Activated CD8-positive, alpha-beta memory T cell treated with anti-CD3 and anti-CD28 coated beads, Interleukin-2, amount 50 U/mL, for 24 hours (primary cell): ENCODE data around the gene DPF3.

Source experiments
- DNase-seq: peaks from one replicate; pipeline ENCODE4 v3.0.0-alpha.2; 2020; ENCODE audit errors: extremely low read depth

The DPF3 gene

DNA sequence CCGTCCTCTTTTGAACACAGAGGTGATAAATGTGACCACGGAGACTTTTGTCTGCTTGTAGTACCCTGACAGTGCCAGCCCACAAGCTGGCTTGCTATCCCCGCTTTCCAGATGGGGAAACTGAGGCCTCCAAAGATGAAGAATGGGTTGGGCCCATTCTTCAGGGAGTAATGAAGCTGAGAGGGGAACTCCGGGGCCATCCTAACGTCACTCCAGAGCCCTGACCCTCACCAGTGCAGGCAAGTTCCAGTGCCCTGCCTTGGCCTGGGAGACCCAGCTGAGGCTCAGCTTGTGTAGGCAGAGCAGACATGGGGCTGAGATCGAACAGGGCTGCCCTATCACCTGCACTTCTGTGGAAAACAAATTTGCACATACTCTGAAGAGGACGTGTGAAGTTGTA is 277.1 kb downstream of the DPF3 start:
- DNase-seq = no peak

DNA sequence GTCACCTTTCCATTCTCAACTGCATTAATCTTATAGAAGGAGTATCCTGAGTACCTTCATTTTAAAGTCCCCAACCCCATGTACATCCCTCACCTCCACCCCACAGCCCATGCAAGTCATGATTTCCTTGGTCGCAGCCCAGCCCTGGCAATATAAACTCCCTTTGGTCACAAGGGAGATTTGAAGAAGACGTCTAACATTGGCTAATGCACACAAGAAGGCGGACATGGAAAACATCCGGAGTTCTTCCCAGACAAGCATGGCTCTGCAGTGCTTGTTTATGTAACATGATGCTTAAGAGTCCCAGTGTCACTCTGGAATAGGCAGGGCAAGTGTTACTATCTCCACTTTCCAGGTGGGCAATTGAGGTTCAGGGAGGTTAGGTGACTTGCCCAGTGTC is 277.6 kb downstream of the DPF3 start:
- no peak for DNase-seq

DNA sequence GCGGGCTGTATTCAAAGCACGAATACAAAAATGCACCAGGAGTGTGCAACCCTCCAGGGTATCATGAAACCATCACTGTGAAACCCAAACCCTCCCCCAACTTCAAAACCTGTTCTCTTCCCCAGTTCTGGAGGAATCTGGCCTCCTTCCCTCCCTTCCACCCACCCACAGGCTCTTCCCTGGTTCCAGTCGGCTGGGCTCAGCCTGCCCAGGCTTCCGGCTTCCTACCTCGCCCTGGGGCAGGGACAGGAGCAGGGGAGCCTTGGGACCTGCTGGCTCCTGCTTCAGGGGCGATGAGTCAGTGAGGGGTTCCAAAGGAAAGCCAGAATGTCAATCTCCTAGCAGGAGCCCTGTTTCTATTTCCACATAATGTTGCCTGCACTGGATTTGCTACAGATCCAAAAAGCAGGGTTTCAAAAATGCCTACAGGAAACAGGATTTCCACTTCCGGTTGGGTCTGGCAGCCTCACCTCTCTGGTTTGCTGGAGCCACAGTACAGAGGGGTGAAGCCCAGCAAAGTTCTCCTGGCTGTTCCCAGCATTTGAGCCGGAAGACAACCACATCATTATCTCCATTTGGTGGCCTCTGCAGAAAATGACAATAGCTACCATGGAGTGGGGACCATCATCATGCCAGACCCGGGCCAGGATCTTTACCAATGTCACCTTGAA is 278.3 kb downstream of the DPF3 start:
- DNase-seq = no peak

GRCh38 chr14:72614891-72615415 is 278.9 kb downstream of the DPF3 start:
- DNase-seq = no peak

GRCh38 chr14:72614365-72614764 is 279.5 kb downstream of the DPF3 start:
- no peak for DNase-seq

- no peak for DNase-seq
Measured at GRCh38 chr14:72613975-72614319, 280.0 kb downstream of the DPF3 start.

- no peak for DNase-seq
Measured at GRCh38 chr14:72613231-72613974, 280.5 kb downstream of the DPF3 start.

GRCh38 chr14:72612041-72612440 is 281.9 kb downstream of the DPF3 start:
- DNase-seq = no peak

DNA sequence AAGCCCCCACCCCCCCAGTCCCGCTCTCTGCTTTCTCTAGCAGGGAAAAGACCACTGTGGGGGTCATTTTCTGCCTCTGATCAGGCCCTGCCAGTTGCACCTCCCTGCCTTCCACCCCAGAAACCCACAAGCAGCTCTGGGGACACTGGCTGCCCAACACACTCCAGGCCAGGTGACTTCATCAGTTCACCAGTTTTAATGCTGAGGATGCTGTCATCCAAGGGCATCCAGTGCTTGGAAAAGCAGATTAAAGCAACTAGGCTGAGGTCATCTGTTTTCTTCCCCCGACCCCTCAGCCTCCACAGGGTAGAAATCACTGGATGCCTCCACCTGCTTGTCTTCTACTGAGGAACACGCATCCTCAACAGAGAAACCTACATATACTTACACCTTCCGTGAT is 282.4 kb downstream of the DPF3 start:
- DNase-seq = no peak

GRCh38 chr14:72610831-72611200 is 283.1 kb downstream of the DPF3 start:
- DNase-seq = no peak

GRCh38 chr14:72610096-72610830 is 283.6 kb downstream of the DPF3 start:
- DNase-seq = no peak

- DNase-seq = no peak
Measured at GRCh38 chr14:72609205-72609916, 284.5 kb downstream of the DPF3 start.

- DNase-seq = no peak
Measured at GRCh38 chr14:72608391-72609204, 285.3 kb downstream of the DPF3 start.

DNA sequence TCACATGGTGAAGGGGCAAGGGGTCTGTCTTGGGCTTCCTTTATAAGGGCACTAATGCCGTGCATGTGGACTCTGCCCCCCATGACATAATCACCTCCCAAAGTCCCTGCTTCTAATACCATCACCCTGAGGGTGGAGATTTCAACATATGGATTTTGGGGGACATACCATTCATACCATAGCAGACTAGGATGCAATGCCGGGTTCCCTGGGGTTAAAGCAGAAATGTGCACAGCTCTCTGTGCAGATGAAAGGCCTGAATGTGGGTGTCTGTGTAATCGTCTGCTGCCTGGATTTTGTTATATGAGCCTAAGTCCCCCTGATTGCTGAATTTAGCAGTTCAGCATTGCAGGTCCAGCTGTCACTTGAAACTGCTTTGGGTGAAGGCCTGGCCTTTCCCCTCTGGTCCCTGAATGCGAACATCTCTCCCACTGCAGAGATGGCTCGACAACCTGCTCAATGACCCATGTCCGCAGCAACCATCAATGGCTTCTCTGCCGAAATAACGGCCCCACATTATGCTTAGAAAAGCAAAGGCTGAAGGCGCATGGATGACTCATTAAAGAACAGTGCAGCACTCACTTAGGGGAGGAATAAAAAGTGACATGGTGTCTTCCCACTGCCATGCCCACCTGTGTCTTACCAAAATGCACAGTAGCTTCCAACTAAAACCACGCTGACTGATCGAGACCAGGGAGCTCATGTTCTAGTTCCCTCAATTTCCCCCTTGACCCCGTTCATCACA is 286.3 kb downstream of the DPF3 start:
- DNase-seq = no peak

GRCh38 chr14:72606879-72607278 is 287.0 kb downstream of the DPF3 start:
- no peak for DNase-seq

- no peak for DNase-seq
Measured at GRCh38 chr14:72605921-72606220, 288.0 kb downstream of the DPF3 start.

DNA sequence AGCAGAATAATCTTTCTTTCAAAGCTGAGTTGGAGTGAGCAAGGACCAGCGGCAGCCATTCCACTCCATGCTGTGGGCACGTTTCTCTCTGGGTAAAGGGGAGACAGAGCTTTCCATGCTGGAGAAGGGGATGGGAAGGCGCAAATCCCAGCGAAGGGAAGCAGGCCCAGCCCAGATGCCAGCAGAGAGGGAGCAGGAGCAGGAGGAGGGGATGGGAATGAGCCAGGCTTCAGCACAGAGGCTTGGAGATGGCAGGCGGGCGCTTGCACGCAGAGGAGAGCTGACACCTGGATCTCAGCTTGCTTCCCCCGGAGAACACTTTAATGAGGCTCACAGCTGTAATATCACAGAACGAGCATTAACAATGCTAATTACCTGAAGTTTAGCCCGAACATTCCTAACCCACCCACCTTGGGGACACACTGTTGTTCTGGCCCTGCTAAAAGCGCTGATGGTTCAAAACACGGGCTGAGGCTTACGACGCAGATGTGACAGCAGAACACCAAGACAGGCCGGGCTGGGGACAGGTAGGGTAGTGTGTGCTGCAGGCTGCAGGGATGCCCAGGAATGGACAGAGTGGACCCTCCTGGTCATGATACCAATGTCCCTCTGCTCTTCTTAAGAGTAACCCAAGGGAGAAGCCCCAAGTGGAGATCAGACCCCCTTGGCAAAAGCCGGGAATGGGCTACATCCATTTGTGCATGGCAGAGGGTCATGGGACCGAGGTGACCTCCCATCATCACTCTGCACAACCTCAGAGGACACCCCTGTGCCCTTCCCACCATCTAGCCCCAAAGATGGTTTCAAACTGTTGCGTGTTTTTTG is 288.6 kb downstream of the DPF3 start:
- DNase-seq = no peak

- no peak for DNase-seq
Measured at GRCh38 chr14:72604133-72604532, 289.8 kb downstream of the DPF3 start.

GRCh38 chr14:72603639-72604038 is 290.3 kb downstream of the DPF3 start:
- DNase-seq = no peak
